Osteocyte (in vitro differentiated cells): ENCODE results near the gene CLDN17. TPM values are rescaled to one million over a fixed set of nuclear protein-coding genes. Genes with fewer than 3 reads are reported as not detected.

Experiments
- DNase-seq: peaks from one replicate; pipeline ENCODE4 v3.0.0; 2021; ENCODE audit warnings: mixed read lengths; ENCODE audit not compliant: unreplicated experiment; ENCODE audit errors: extremely low spot score
- H3K27ac Mint-ChIP-seq: one replicate; pipeline ENCODE4 v1.8.0; 2021; ENCODE audit warnings: mild to moderate bottlenecking, mixed read lengths; ENCODE audit not compliant: unreplicated experiment
- H3K27me3 Mint-ChIP-seq: one replicate; pipeline ENCODE4 v1.8.0; 2021; ENCODE audit warnings: mixed read lengths; ENCODE audit not compliant: unreplicated experiment
- H3K36me3 Mint-ChIP-seq: one replicate; pipeline ENCODE4 v1.8.0; 2021; ENCODE audit warnings: mixed read lengths; ENCODE audit not compliant: unreplicated experiment
- H3K4me1 Mint-ChIP-seq: one replicate; pipeline ENCODE4 v1.8.0; 2021; ENCODE audit warnings: mixed read lengths; ENCODE audit not compliant: unreplicated experiment
- H3K4me3 Mint-ChIP-seq: one replicate; pipeline ENCODE4 v1.8.0; 2021; ENCODE audit warnings: mild to moderate bottlenecking, moderate library complexity, mixed read lengths; ENCODE audit not compliant: unreplicated experiment
- H3K9me3 Mint-ChIP-seq: one replicate; pipeline ENCODE4 v1.8.0; 2021; ENCODE audit warnings: mixed read lengths; ENCODE audit not compliant: unreplicated experiment
- CTCF ChIP-seq: fragments of 200-600 bp; sonication (generic); IDR thresholded peaks from 2 replicates; pipeline ENCODE4 v1.5.0; 2021; ENCODE audit warnings: antibody characterized with exemption, mild to moderate bottlenecking, moderate library complexity
- total RNA-seq: library from RNA; stranded (reverse); gene quantifications from 2 replicates; pipeline ENCODE4 v1.2.1, GENCODE V29; 2021

The CLDN17 gene
- total RNA-seq, 1 donor from 2014 or later: not detected

GRCh38 chr21:30129246-30129645, 37.4 kb downstream of the CLDN17 start:
- H3K4me1 Mint-ChIP-seq: no peaks in the 10 kb centered on the region
- no peak overlapping the region for H3K27ac Mint-ChIP-seq
- H3K27me3 Mint-ChIP-seq: no peaks in the 10 kb centered on the region
- H3K36me3 Mint-ChIP-seq: no peaks in the 10 kb centered on the region
- H3K4me3 Mint-ChIP-seq: no peak overlapping the region
- no peak for TF ChIP-seq CTCF
- no peaks in the 10 kb centered on the region for H3K9me3 Mint-ChIP-seq
- DNase-seq: no peak

DNA sequence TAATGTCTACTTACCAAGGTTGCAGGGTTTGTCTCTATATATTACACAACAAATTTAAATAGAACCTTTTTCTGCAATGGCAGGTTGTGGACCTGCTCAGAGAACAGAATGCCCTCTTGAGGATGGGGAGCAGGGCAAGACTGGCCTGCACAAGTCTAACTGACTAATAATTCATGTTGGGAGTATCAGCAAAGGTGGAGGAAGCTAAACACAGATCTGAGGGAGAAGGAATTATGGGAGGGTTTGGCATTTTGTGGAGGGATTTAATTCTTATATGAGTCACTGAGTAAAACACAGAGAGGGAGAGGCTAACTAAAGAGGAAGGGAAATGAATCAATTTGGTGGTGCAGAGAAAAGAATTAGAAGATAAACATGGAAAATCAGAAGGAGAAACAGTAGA, 40.0 kb downstream of the CLDN17 start:
- Mint-ChIP-seq H3K4me3 (no peak overlapping the region), H3K36me3 (no peaks in the 10 kb centered on the region), H3K27me3 (no peaks in the 10 kb centered on the region), H3K27ac (no peak overlapping the region), H3K9me3 (no peaks in the 10 kb centered on the region), H3K4me1 (no peaks in the 10 kb centered on the region)
- no peak for DNase-seq
- no peak for TF ChIP-seq CTCF

DNA sequence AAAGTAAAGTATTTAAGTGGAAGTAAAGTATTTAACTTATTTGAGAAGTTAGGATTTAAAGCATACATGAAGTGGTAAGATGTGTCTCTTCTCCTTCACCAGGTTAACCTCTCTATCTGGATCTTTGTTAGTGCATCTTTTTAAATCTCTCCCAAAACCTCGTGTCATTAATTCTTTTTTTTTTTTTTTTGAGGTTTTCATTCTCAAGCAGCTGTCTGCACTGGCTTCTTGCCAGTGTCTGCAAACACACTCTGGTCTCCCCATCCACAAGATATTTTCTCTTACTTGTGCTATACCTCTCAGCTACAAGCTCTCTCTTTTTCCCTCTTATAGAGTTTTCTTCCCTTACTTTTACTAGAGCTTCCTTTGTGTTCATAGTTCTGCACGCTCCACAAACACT, 49.0 kb downstream of the CLDN17 start:
- no peak overlapping the region for H3K4me3 Mint-ChIP-seq
- H3K4me1 Mint-ChIP-seq: no peaks in the 10 kb centered on the region
- H3K36me3 Mint-ChIP-seq: no peaks in the 10 kb centered on the region
- H3K9me3 Mint-ChIP-seq: no peaks in the 10 kb centered on the region
- no peak overlapping the region for H3K27ac Mint-ChIP-seq
- H3K27me3 Mint-ChIP-seq: no peaks in the 10 kb centered on the region
- no peak for DNase-seq
- TF ChIP-seq CTCF: no peak

DNA sequence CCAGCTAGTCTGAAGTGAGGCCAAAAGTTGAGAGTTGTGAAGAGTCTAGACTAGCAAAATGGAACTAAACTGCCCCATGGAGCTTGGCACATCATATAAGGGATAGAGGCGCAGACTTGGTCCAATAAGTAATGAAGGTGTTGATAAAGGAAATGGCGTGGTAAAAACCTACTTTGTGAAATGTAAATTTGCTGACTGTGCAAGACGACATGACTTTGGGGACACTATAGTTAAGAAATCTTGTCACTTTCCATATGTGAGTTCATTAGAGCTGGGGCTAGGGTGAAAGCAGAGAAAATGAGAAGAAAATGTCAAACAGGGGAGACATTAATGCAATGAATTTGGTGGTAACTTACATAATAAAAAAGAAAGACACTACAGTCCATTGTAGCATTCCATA, 50.1 kb downstream of the CLDN17 start:
- Mint-ChIP-seq H3K4me1 (no peaks in the 10 kb centered on the region), H3K27ac (no peak overlapping the region), H3K27me3 (no peaks in the 10 kb centered on the region), H3K9me3 (no peaks in the 10 kb centered on the region), H3K4me3 (no peak overlapping the region), H3K36me3 (no peaks in the 10 kb centered on the region)
- TF ChIP-seq CTCF: no peak
- no peak for DNase-seq

Other genes with a start within 250 kb of the CLDN17 start
- gene GRIK1, start 226.8 kb downstream of the CLDN17 start, total RNA-seq: 0.13 TPM in 1 of 2 replicates, not detected in the other
- not detected in 2 replicates for gene CLDN8, start 49.3 kb upstream of the CLDN17 start, total RNA-seq
- gene KRTAP24-1, start 116.1 kb upstream of the CLDN17 start, total RNA-seq: not detected in 2 replicates
- not detected in 2 replicates for gene KRTAP25-1, start 122.7 kb upstream of the CLDN17 start, total RNA-seq
- gene KRTAP26-1, start 153.5 kb upstream of the CLDN17 start, total RNA-seq: not detected in 2 replicates
- gene KRTAP27-1, start 170.9 kb upstream of the CLDN17 start, total RNA-seq: not detected in 2 replicates
- gene KRTAP23-1, start 181.8 kb upstream of the CLDN17 start, total RNA-seq: not detected in 2 replicates
- not detected in 2 replicates for gene KRTAP13-2, start 205.5 kb upstream of the CLDN17 start, total RNA-seq
- not detected in 2 replicates for gene KRTAP13-1, start 229.2 kb upstream of the CLDN17 start, total RNA-seq